Dermis microvascular lymphatic vessel endothelial cell (primary cell): ENCODE measurements around the gene SCG3. TPM values are rescaled to one million over a fixed set of nuclear protein-coding genes. Genes with fewer than 3 reads are reported as not detected.

Source experiments
- DNase-seq, 2 donors: peaks; one replicate each; pipeline versions ENCODE4 v3.0.0 to v3.0.0-alpha.2; 2010; ENCODE audit warnings: low read depth in 2 of 2
- total RNA-seq: library from RNA; depleted of rRNA; stranded (reverse); fragments of >200 nt; gene quantifications from 2 replicates; pipeline ENCODE4 v1.2.1, GENCODE V29; 2014

The SCG3 gene
- total RNA-seq, 1 donor from 2014 or later: 0.13 TPM

DNA sequence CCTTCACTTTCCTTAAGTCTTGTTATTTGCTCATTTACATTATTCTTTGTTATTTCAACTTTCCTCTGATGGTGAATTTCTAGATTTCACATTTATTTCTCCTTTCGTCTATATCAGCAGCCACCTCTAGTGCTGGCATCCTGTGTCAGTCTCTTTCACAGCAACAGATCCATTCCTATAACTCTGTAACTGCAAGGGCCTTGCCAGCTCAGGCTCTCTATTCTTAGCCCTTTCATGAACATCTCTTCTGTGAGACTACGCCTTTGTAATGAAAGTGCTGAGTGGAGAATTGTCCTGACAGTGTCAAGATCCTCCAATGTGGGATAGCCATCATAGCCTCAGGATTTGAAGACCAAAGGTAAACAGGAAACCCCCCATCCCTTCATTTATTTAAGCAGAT, 3.9 kb upstream of the SCG3 start:
- DNase-seq: no peak

- no peak for DNase-seq
These were observed 3.2 kb upstream of the SCG3 start for GRCh38 chr15:51678096-51678495.

DNA sequence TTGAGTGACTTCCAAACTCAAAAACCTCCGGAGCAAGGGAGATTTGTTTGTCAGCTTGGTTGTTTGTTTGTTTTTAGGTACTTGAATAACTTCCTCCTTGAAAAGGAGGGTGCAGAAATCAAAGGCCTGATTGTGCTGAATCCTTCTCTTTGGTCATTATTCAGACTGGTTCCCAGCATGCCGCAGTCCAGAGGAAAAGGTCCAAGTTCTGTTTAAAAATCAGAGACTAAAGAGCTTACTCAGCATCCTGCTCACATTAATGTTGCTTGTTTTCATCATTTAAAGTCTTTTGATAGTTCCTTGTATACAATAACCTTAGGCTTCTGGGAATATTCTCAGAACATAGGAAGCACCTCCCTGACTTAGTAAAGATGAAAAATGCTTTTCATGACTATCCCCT, 982 bp upstream of the SCG3 start:
- no peak for DNase-seq

DNA sequence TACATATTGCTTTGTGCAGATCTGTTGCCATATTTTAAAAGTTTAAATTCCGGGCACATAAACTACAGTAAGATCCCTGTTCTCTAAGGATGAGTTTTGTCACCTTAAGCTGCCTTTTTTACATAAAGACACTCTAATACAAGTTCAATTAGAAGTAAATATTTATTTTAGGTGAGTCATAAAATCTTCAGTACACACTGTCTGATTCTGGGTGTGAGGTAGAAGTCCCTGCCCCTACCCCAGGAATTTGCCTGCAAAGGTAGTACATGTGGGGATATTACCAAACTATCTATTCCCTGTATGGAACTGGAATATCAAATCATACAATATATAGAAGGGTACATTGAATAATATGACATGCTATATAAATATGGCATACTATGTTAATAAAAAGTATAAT, 6.3 kb downstream of the SCG3 start:
- no peak for DNase-seq

DNA sequence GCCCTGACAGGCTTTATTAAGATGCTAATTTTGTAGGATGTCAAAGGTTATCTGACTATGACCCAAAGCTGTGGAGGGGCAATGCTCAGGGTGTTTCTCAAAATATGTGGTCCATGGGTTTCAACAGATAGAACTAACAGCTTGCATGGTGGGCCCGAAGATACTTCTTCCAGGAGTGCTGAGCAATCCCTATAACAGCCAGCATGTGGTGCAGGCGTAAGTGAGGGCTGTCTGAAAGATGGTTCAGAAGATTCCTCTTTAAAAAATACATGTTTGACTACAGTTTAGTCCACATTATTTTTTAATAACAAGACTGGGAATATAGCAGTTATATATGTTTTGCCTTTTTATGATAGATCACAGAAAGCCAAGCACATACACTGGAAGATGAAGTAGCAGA, 7.6 kb downstream of the SCG3 start:
- DNase-seq: no peak

GRCh38 chr15:51692154-51692553, 10.9 kb downstream of the SCG3 start:
- DNase-seq: peak in 1 of 2 donors; percentile 5

GRCh38 chr15:51696566-51696965, 15.3 kb downstream of the SCG3 start:
- DNase-seq: no peak

DNA sequence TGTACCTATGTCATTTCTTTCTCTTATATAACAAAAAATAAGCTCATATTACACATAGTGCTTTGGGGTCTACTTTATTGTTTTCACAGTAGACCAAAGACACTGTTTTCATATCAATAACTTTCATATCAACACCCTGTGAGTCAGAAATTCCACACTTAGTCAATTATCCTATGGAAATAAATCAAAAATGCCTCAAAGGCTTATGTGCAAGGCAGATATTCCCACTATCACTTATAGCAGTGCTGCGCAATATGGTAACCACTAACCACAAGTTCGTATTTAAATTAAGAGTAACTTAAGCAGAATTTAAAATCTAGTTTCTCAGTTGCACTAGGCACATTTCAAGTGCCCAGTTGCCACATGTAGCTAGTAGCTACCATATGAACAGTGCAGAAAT, 15.9 kb downstream of the SCG3 start:
- DNase-seq: no peak

DNA sequence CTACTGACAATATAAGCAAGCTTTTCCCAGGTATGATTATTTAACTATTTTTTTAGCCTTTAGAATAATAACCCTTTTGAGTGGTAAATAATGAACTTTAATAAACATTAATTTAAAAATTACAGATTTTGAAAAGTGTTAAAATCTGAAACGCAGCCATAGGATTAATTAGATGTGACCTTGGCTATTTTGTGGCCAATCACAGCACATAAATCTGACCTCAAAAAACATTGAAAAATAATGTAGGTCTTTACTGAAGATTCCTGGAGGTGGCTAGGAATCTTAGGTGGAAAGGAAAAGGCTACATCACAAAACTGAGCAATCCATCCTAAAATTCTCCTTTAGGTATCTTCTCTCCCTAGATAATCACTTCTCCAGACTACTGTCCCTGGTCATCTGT, 18.1 kb downstream of the SCG3 start:
- DNase-seq: no peak

GRCh38 chr15:51702710-51703109, 21.4 kb downstream of the SCG3 start:
- no peak for DNase-seq

GRCh38 chr15:51706291-51706690, 25.0 kb downstream of the SCG3 start:
- DNase-seq: no peak

- no peak for DNase-seq
These were observed 25.8 kb downstream of the SCG3 start for GRCh38 chr15:51706926-51707608.

DNA sequence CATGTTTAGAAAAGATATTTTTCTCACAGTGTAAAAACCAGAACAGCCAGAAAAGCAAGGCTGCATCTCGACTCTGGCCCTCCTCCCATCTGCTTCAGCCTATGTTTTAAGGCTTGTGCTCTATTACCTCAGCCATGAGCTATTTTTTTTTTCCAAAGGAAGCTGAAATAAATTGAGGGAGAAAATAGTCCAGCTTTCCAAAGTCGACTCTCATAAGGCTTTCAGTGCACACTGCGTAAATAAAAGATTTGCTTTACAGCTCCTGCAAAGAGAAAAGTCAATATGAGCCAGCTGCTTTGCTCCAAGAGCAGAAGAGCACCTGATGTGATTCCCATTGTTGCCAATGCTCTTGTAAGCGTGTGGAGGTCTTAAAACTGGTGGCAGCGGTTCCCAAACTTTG, 26.7 kb downstream of the SCG3 start:
- no peak for DNase-seq

DNA sequence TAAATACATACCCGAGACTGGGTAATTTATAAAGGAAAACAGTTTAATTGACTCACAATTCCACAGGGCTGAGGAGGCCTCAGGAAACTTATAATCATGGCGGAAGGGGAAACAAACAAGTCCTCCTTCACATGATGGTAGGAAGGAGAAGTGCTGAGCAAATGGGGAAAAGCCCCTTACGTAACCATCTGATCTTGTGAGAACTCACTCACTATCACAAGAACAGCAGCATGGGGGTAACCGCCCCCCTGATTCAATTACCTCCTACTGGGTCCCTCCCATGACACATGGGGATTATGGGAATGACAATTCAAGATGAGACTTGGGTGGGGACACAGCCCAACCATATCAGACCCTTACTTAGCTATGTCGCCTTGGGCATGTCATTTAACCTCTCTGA, 27.7 kb downstream of the SCG3 start:
- DNase-seq: no peak

DNA sequence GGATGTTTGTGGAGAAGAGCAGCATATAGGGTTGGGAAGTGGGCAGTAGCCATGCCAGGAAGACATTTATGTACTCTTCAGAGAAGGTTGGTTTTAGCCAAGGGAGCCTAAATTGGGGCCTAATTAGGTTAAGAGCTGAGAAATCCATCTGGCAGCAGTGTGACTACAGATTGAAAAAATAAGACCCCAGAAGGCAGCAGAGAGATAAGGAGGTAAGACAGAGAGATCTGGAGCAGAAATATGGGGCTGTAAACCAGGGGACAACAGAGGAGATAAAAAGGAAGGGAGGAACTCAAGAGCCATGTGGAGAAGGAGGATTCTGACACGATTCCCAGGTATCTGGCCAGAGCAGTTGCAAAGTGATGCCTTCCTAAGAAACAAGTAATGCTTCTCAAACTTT, 32.9 kb downstream of the SCG3 start:
- no peak for DNase-seq

DNA sequence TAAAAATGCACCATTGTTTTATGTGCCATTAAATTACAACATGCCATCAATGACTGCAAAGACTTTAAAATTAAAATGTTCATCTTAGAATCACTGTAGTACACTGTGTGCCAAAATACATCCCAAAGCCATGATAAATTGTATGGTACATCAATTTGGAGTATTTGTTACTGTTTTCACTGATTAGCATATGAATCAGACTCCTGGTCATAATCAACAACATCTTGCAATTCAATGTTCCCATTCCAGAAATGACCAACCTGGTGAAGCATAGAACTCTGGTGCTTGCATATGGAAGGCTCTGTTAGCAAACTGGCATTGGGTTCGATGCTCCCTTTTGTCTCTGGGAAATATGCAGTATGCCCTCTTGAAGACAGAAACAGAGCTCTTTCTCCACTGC, 33.6 kb downstream of the SCG3 start:
- DNase-seq: no peak

DNA sequence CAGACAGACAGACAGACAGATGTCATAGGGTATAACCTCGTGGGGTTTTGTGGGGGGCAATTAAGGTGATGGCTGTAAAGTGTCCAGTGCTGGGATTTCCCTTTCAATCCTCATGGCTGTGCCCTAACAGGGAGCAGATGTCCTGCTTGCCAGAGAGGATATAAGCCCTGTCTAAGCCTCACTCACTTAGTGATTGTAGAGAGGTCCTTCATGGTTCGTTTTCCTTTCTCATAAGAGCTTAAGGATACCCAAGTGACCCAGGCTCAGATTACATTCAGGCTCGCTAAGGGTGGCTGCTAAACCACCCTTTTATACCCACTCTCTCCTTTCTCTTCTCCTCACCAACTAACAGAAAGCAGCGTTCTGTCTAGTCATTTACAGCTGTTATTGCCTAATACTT, 36.9 kb downstream of the SCG3 start:
- no peak for DNase-seq

DNA sequence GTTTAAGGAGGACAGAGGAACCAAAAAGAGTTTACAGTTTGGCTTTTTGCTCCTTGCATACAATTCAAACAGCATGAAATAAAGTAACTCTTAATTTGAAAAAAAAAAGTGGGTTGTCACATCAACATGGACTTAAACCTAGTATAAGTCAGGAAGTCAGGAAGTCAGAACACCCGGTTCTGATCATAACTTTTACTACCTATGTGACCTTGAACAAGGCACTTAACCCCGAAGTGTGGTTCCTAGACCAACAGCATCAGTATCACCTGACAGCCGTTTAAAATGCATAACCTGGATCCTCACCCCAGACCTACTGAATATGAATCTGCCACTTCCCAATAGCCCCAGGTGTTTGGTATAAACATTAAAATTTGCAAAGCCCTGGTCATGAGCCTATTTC, 37.4 kb downstream of the SCG3 start:
- DNase-seq: no peak

DNA sequence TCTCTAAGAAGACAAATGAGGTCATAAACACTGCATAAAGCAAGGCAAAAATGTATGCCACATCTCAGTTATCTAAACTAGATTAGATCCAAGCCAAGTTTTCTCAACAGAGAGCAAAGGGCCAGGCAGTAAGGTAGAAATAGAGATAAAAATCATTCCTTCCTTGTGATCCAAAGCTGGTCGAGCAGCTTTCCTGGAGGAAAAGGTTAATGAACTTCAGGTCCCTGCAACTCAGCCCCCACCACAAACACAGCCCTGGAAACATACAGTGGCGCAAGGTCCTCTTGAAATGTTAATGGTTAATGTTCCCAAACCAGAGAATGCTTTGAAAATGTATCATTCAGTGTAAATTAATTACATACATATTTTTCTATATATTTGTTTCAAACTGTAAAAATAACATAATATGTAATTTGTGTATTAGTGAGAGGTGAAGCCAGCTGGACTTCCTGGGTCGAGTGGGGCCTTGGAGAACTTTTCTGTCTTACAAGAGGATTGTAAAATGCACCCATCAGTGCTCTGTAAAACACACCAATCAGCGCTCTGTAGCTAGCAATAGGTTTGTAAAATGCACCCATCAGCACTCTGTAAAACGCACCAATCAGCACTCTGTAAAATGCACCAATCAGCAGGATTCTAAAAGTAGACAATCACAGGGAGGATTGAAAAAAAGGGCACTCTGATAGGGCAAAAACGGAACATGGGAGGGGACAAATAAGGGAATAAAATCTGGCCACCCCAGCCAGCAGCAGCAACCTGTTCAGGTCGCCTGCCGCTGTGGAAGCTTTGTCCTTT, 39.1 kb downstream of the SCG3 start:
- no peak for DNase-seq

DNA sequence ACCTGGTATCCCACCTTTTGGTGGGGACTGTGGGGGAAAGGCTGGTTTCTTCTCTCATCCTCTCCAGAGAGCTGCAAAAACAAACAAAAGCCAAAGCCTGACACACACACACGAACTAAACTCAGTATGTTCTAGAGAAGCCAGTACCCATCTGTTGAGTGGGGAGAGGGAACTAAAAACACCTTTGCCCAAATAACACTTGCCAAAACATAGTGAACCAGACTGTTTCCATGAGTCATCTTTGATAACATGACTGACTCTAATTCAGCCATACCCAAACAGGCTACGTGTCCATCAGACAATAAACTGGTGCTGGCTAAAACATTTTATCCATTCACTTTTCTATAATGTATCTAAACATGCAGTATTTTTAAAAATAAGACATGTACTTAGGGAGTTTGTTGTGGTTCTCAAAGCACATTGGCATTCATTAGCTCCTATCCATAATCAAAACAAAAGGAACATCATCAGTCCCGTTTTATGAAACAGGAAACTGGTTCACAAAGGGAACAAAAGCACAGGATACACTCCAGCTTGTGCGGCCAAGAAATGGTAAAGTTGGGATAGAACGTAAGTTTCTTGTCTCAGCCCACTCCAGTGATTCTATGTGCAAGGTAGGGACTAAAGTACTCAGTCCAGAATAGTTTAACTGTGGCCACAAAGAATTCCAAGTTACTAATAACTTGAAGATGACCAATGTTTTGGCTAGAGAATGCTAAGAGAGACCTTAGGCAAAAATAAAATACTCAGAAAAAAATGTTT, 40.1 kb downstream of the SCG3 start:
- peak; percentile 82 to 88 for DNase-seq

DNA sequence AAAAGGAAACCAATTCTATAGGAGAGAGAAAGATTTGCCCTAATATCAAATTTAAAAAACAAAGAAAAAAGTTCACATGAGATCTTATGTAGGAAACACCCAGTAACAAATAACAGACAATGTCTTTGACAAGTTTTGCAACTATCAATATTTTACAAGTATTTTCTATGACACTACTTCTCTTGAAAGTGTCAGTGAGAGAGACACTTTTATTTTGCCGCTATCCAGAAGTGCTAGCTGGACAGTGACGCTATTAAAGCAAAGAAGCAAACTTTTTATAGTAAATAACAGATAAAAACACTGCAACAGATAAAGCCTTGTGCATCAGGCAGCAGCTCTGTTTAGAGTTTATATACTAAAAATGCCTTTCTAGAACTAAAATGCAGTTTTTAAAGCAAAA, 42.9 kb downstream of the SCG3 start:
- no peak for DNase-seq

DNA sequence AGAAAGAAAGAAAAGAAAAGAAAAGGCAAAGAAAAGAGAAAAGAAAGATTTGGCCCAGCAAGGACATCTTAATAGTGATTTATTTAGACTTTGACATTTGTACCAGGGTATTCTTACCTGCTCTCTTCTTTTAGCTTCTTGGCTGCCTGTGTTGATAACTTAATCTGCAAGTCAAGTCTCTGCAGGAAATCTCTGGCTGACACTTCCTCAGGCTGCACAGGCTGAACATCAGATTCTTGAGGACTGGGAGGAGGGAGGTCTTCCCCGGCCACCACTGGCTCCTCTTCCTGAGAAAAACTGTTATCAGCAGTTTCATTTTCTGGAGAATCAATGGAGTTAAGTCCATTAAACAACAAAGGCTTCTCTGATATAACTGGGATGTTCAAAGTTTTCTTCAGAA, 43.4 kb downstream of the SCG3 start:
- peak in 1 of 2 donors; percentile 28 for DNase-seq
